PC-3 (cell line): ENCODE results near the gene CDH4. TPM values are rescaled to one million over a fixed set of nuclear protein-coding genes. Genes with fewer than 3 reads are reported as not detected.

ENCODE experiments used
- ATAC-seq: fragments of 200-7000 bp; cut with Tn5 transposase; 2 replicates; pipeline ENCODE4 v1.9.1; 2020; ENCODE audit warnings: mild to moderate bottlenecking, moderate library complexity
- BruUV-seq: library from RNA; stranded (reverse); fragments of 400-500 nt; replicated peaks from 2 replicates; lab custom pipeline; 2021; lab: Mats Ljungman, UMichigan
- CTCF ChIA-PET: fragments of 300-600 bp; sonication (Branson Sonifier 250); formaldehyde crosslinking; loops from one replicate; lab custom pipeline; 2022; ENCODE audit warnings: antibody characterized with exemption; lab: Charles Lee
- POLR2A ChIA-PET: fragments of 300-600 bp; sonication (Branson Sonifier 250); formaldehyde crosslinking; loops from one replicate; lab custom pipeline; 2022; ENCODE audit warnings: antibody characterized with exemption; ENCODE audit not compliant: unreplicated experiment; lab: Charles Lee
- DNase-seq: peaks from one replicate; pipeline ENCODE4 v3.0.0-alpha.2; 2015
- H2AFZ ChIP-seq: fragments of 300-600 bp; sonication (generic); 2 replicates; pipeline ENCODE4 v1.6.0; 2016; ENCODE audit warnings: antibody characterized with exemption, low read length
- H3F3A ChIP-seq: fragments of 300-600 bp; sonication (generic); one replicate; pipeline ENCODE4 v1.6.0; 2017; ENCODE audit warnings: antibody characterized with exemption, low read length, control low read depth, mild to moderate bottlenecking; ENCODE audit not compliant: unreplicated experiment
- H3K27ac ChIP-seq: fragments of 300-600 bp; sonication (generic); 2 replicates; pipeline ENCODE4 v1.5.1; 2016; ENCODE audit warnings: mild to moderate bottlenecking, low read length
- H3K27me3 ChIP-seq: fragments of 300-600 bp; sonication (generic); 2 replicates; pipeline ENCODE4 v1.6.1; 2016; ENCODE audit warnings: low read length, mixed read lengths
- H3K36me3 ChIP-seq: fragments of 300-600 bp; sonication (generic); 2 replicates; pipeline ENCODE4 v1.6.1; 2016; ENCODE audit warnings: low read depth, mixed run types, low read length, mixed read lengths
- H3K4me1 ChIP-seq: fragments of 300-600 bp; sonication (generic); 2 replicates; pipeline ENCODE4 v1.5.1; 2016; ENCODE audit warnings: low read length; ENCODE audit not compliant: insufficient read depth
- H3K4me2 ChIP-seq: fragments of 300-600 bp; sonication (generic); 2 replicates; pipeline ENCODE4 v1.6.0; 2016; ENCODE audit warnings: low read length
- H3K4me3 ChIP-seq: fragments of 300-600 bp; sonication (generic); 2 replicates; pipeline ENCODE4 v1.5.1; 2016; ENCODE audit warnings: mild to moderate bottlenecking, low read length, mixed read lengths
- H3K79me2 ChIP-seq: fragments of 300-600 bp; sonication (generic); 2 replicates; pipeline ENCODE4 v1.6.1; 2017; ENCODE audit warnings: low read length, mixed read lengths
- H3K9ac ChIP-seq: fragments of 300-600 bp; sonication (generic); 2 replicates; pipeline ENCODE4 v1.6.0; 2016; ENCODE audit warnings: mild to moderate bottlenecking, low read length
- H3K9me2 ChIP-seq: fragments of 300-600 bp; sonication (generic); replicated peaks from 2 replicates; pipeline ENCODE4 v1.6.1; 2016; ENCODE audit warnings: mixed run types, low read length, mixed read lengths
- H3K9me3 ChIP-seq: fragments of 300-600 bp; sonication (generic); 2 replicates; pipeline ENCODE4 v1.6.1; 2016; ENCODE audit warnings: low read length, mixed read lengths
- H4K20me1 ChIP-seq: fragments of 300-600 bp; sonication (generic); 2 replicates; pipeline ENCODE4 v1.6.1; 2016; ENCODE audit warnings: low read length, mixed read lengths
- CTCF ChIP-seq: fragments of 300-600 bp; sonication (generic); conservative IDR thresholded peaks from 2 replicates; pipeline ENCODE4 v1.5.1; 2017; ENCODE audit warnings: antibody characterized with exemption, low read depth, mild to moderate bottlenecking, low read length
- EZH2 ChIP-seq: fragments of 300-600 bp; sonication (generic); IDR thresholded peaks from one replicate; pipeline ENCODE4 v1.6.1; 2017; ENCODE audit warnings: antibody characterized with exemption, mild to moderate bottlenecking, low read length; ENCODE audit not compliant: unreplicated experiment
- EZH2phosphoT487 ChIP-seq: fragments of 300-600 bp; sonication (generic); IDR thresholded peaks from 2 replicates; pipeline ENCODE4 v1.6.1; 2018; ENCODE audit warnings: mild to moderate bottlenecking, antibody characterized with exemption, low read length, borderline replicate concordance
- intact Hi-C: fragments of 100-400 bp; cut with micrococcal nuclease; formaldehyde crosslinking; loops from 2 replicates; pipeline ENCODE4 v1.9.0; 2023
- total RNA-seq: library from RNA; depleted of rRNA; stranded (reverse); fragments of >200 nt; gene quantifications from 2 replicates; pipeline ENCODE4 v1.2.3, GENCODE V29; 2014

The CDH4 gene
- total RNA-seq, 1 experiment from 2014 or later: not detected

- no TSS peak for BruUV-seq
- ATAC-seq: no peak
- intact Hi-C loops: no loop called here
Observed at GRCh38 chr20:61372137-61373054, 120.3 kb downstream of the CDH4 start.

GRCh38 chr20:61373055-61373399 lies 121.0 kb downstream of the CDH4 start:
- Histone ChIP-seq H3K9ac (no peak overlapping the region), H2AFZ (no peak overlapping the region), H3F3A (no peaks in the 10 kb centered on the region), H3K4me2 (no peak overlapping the region), H3K27ac (no peak overlapping the region), H3K4me3 (no peak overlapping the region), H3K9me2 (no peaks in the 10 kb centered on the region), H3K4me1 (no peaks in the 10 kb centered on the region), H3K79me2 (no peaks in the 10 kb centered on the region), H3K27me3 (peaks cover 38% of the 10 kb centered on the region), H3K9me3 (no peaks in the 10 kb centered on the region), H3K36me3 (no peaks in the 10 kb centered on the region), H4K20me1 (no peaks in the 10 kb centered on the region)
- DNase-seq: no peak
- intact Hi-C loops: no loop called here
- TF ChIP-seq EZH2phosphoT487: no peak
- POLR2A ChIA-PET: no interaction called here
- CTCF ChIA-PET: no interaction called here
- no TSS peak for BruUV-seq
- no peak for ATAC-seq

More at GRCh38 chr20:61372137-61373054, 120.3 kb downstream of the CDH4 start:
- H3K9me2 ChIP-seq: no peaks in the 10 kb centered on the region
- H3K79me2 ChIP-seq: no peaks in the 10 kb centered on the region
- H3K9me3 ChIP-seq: no peaks in the 10 kb centered on the region
- ChIA-PET POLR2A (no interaction called here), CTCF (no interaction called here)
- no peak overlapping the region for H3K27ac ChIP-seq
- no peak overlapping the region for H3K4me3 ChIP-seq
- H4K20me1 ChIP-seq: no peaks in the 10 kb centered on the region
- H3K9ac ChIP-seq: no peak overlapping the region
- no peak for DNase-seq
- H3K27me3 ChIP-seq: peaks cover 40% of the 10 kb centered on the region
- TF ChIP-seq CTCF (no peak), EZH2 (no peak), EZH2phosphoT487 (no peak)
- no peaks in the 10 kb centered on the region for H3K4me1 ChIP-seq
- H2AFZ ChIP-seq: no peak overlapping the region
- H3K4me2 ChIP-seq: no peak overlapping the region
- H3K36me3 ChIP-seq: no peaks in the 10 kb centered on the region
- no peaks in the 10 kb centered on the region for H3F3A ChIP-seq

GRCh38 chr20:61373956-61374545 lies 122.0 kb downstream of the CDH4 start:
- Histone ChIP-seq H3K9ac (no peak overlapping the region), H3K79me2 (no peaks in the 10 kb centered on the region), H3K27ac (no peak overlapping the region), H3K9me3 (no peaks in the 10 kb centered on the region), H3K9me2 (no peaks in the 10 kb centered on the region), H3K27me3 (peaks cover 38% of the 10 kb centered on the region), H3F3A (no peaks in the 10 kb centered on the region), H3K4me1 (no peaks in the 10 kb centered on the region), H3K4me2 (no peak overlapping the region), H2AFZ (no peak overlapping the region), H3K4me3 (no peak overlapping the region), H3K36me3 (no peaks in the 10 kb centered on the region), H4K20me1 (no peaks in the 10 kb centered on the region)
- ATAC-seq (no peak), DNase-seq (no peak)
- POLR2A ChIA-PET: no interaction called here
- intact Hi-C loops: no loop called here
- CTCF ChIA-PET: no interaction called here
- TF ChIP-seq EZH2phosphoT487 (no peak), CTCF (no peak), EZH2 (no peak)
- no TSS peak for BruUV-seq
